ENCODE measurements around the gene MANSC4. TPM values are rescaled to one million over a fixed set of nuclear protein-coding genes. Genes with fewer than 3 reads are reported as not detected.

The MANSC4 gene
- total RNA-seq, 2 experiments from 2014 or later = not detected

DNA sequence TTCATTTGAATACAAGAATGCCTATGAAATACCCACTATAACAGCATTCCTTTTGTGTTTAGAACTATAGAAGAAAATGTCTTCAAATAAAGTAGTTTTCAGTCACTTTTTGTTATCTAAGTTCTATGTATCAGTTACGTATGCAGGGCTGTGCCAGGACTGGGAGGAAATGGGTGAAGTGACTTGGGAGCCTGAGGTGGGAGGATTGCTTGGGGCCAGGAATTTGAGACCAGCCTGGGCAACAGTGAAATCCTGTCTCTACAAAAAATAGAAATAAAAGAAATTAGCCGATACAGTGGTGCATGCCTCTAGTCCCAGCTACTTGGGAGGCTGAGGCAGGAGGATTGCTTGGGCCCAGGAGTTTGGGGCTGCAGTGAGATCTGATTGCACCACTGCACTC lies 22.9 kb upstream of the MANSC4 start:
- H3K4me1 Mint-ChIP-seq (ENCODE audit: low read depth) = peaks cover 63% of the 10 kb centered on the region
- peaks cover 12% of the 10 kb centered on the region for H3K36me3 Mint-ChIP-seq (ENCODE audit: low read depth)
- CTCF ChIA-PET = interaction anchor here (1.1 to 5.8 kb wide), 2 partner anchors 18 to 70 kb away, joined by 3 to 44 read pairs; no protein-coding TSS in a partner anchor
- no peaks in the 10 kb centered on the region for H3K9me3 Mint-ChIP-seq
- DNase-seq = no peak
- TF ChIP-seq, protein P1, sequence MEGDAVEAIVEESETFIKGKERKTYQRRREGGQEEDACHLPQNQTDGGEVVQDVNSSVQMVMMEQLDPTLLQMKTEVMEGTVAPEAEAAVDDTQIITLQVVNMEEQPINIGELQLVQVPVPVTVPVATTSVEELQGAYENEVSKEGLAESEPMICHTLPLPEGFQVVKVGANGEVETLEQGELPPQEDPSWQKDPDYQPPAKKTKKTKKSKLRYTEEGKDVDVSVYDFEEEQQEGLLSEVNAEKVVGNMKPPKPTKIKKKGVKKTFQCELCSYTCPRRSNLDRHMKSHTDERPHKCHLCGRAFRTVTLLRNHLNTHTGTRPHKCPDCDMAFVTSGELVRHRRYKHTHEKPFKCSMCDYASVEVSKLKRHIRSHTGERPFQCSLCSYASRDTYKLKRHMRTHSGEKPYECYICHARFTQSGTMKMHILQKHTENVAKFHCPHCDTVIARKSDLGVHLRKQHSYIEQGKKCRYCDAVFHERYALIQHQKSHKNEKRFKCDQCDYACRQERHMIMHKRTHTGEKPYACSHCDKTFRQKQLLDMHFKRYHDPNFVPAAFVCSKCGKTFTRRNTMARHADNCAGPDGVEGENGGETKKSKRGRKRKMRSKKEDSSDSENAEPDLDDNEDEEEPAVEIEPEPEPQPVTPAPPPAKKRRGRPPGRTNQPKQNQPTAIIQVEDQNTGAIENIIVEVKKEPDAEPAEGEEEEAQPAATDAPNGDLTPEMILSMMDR (IDR thresholded peaks at IDR 0.05) = no peak
- peaks cover 2% of the 10 kb centered on the region for H3K27me3 Mint-ChIP-seq
- POLR2A ChIA-PET = interaction anchor here (1.3 to 1.9 kb wide), 2 partner anchors 19 to 23 kb away, joined by 3 to 9 read pairs; partner anchors contain the start of genes KLHL42 and MANSC4
- H3K4me3 Mint-ChIP-seq = no peak overlapping the region
- peak overlapping the region; percentile 69 for H3K27ac Mint-ChIP-seq
- intact Hi-C loops (cut with micrococcal nuclease) = no loop called here
- ATAC-seq = no peak

DNA sequence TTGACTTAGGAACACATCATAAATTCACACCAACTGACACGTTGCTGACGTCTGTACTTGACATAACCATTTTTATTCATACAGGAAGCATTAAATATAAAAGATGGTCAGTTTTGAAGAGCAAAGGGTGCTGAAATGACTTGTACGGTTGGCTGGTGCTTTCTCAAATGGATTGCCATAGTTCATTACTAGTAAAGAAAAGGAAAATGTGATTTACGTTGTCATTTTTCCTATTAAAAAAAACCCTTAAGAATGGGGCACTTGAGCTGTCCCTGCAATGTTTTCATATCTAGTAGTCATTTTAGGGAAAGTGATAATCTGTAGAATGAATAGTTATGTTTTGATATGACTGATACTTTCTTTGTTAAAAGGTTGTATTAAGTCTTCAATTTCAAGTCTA lies 22.5 kb upstream of the MANSC4 start:
- CTCF ChIA-PET = interaction anchor here (1.1 to 5.8 kb wide), 2 partner anchors 19 to 70 kb away, joined by 3 to 44 read pairs; no protein-coding TSS in a partner anchor
- peak; percentile 54 for ATAC-seq

DNA sequence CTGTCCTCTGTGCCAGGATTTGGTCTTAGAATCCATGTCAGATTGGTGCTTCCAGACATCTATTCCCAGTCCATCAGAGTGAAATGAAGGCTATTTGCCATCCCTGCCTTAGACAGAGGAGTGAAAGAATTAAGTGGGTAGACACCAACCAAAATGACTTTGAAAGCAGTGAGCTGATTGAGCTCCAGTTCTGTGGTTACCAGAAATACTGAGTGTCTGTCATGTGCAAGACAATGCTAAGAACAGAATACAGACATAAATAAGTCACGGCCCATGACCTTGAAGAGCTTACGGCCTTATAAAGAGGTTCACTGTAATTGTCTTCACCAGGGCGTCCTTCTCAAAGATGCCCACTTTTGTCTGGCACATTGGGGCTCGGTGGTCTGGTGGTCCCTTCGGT lies 21.6 kb upstream of the MANSC4 start:
- Mint-ChIP-seq H3K27ac (peak overlapping the region; percentile 89), H3K36me3 (ENCODE audit: low read depth) (peaks cover 23% of the 10 kb centered on the region), H3K9me3 (no peaks in the 10 kb centered on the region), H3K4me3 (no peak overlapping the region), H3K27me3 (no peaks in the 10 kb centered on the region), H3K4me1 (ENCODE audit: low read depth) (peaks cover 52% of the 10 kb centered on the region)
- DNase-seq = no peak
- intact Hi-C loops (cut with micrococcal nuclease) = no loop called here
- peak; percentile 41 for ATAC-seq
- ChIA-PET CTCF (interaction anchor here (0.6 to 5.8 kb wide), 2 partner anchors 20 to 139 kb away, joined by 3 to 44 read pairs; no protein-coding TSS in a partner anchor), POLR2A (interaction anchor here (1.1 to 1.9 kb wide), 2 partner anchors 13 to 20 kb away, joined by 3 to 9 read pairs; no protein-coding TSS in a partner anchor)
- TF ChIP-seq, protein P1 (IDR thresholded peaks at IDR 0.05) = no peak

More for the DNA sequence above, 22.5 kb upstream of the MANSC4 start:
- Mint-ChIP-seq H3K9me3 (no peaks in the 10 kb centered on the region), H3K4me3 (no peak overlapping the region), H3K4me1 (ENCODE audit: low read depth) (peaks cover 59% of the 10 kb centered on the region), H3K27ac (peak overlapping the region; percentile 89), H3K36me3 (ENCODE audit: low read depth) (peaks cover 15% of the 10 kb centered on the region), H3K27me3 (no peaks in the 10 kb centered on the region)
- POLR2A ChIA-PET = interaction anchor here (1.3 to 1.9 kb wide), 2 partner anchors 19 to 22 kb away, joined by 3 to 9 read pairs; partner anchors contain the start of genes KLHL42 and MANSC4
- DNase-seq = peak; percentile 45
- TF ChIP-seq, protein P1 (IDR thresholded peaks at IDR 0.05) = no peak
- intact Hi-C loops (cut with micrococcal nuclease) = no loop called here

DNA sequence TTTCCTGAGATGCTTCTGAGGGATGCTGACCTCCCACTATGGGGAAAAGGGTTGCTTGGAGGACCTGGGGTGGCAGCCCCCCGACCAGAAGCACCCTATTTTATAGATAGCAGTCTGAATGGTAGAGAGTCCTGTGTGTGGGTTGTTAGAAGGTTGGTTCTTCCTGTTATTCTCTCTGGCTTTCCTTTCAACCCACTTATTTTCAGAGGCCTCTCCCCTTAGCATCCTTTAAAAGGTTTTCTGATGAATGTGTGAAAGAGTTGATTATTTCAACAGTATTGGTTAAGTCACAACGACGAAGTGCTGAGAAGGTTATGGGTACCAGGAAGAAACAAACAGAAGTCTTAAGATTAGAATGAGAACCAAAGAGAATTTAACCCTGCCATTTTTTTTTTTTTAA lies 20.8 kb upstream of the MANSC4 start:
- ChIA-PET CTCF (interaction anchor here (9.1 kb wide), 1 partner anchor 21 kb away, joined by 55 read pairs; no protein-coding TSS in a partner anchor), POLR2A (interaction anchor here (1.1 to 1.4 kb wide), 2 partner anchors 12 to 21 kb away, joined by 3 to 5 read pairs; no protein-coding TSS in a partner anchor)
- peak; percentile 46 for ATAC-seq
- TF ChIP-seq, protein P1 (IDR thresholded peaks at IDR 0.05) = no peak
- DNase-seq = no peak
- Mint-ChIP-seq H3K4me1 (ENCODE audit: low read depth) (peaks cover 51% of the 10 kb centered on the region), H3K27me3 (no peaks in the 10 kb centered on the region), H3K9me3 (no peaks in the 10 kb centered on the region), H3K27ac (peak overlapping the region; percentile 89), H3K36me3 (ENCODE audit: low read depth) (peaks cover 28% of the 10 kb centered on the region), H3K4me3 (no peak overlapping the region)
- intact Hi-C loops (cut with micrococcal nuclease) = no loop called here

DNA sequence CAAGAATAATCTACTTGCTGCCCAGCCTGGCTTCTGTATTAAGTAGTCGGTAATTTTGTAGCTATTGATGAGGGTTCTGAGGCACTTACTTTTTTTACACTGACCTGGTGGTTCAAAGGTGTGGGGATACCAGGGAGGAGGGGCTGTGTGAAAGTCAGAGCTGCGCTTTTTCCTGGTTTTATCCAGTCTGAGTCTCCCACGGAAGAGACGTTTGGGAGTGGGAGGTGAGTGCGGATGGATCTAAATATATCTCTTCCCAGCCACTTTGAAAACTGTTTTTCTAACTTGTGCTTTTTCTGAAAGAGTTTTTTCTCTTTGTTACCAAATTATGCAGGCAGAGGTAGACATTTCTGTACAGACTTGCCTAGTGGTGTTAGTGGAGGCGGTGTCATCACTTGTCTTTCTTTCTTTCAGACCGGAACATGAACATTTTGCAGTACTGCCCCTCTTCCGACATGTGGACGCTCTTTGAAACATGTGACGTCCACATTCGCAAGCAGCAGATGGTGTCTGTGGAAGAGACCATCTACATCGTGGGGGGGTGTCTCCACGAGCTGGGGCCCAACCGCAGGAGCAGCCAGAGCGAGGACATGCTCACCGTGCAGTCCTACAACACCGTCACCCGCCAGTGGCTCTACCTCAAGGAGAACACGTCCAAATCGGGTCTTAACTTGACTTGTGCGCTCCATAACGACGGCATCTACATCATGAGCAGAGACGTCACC lies 17.4 kb upstream of the MANSC4 start:
- Mint-ChIP-seq H3K4me3 (no peak overlapping the region), H3K27me3 (no peaks in the 10 kb centered on the region), H3K4me1 (ENCODE audit: low read depth) (peaks cover 46% of the 10 kb centered on the region), H3K36me3 (ENCODE audit: low read depth) (peaks cover 43% of the 10 kb centered on the region), H3K9me3 (no peaks in the 10 kb centered on the region), H3K27ac (no peak overlapping the region)
- TF ChIP-seq, protein P1 (IDR thresholded peaks at IDR 0.05) = no peak
- DNase-seq (no peak), ATAC-seq (no peak)
- POLR2A ChIA-PET = no interaction called here
- CTCF ChIA-PET = interaction anchor here (1.0 to 9.1 kb wide), 2 partner anchors 17 to 24 kb away, joined by 3 to 55 read pairs; partner anchors contain the start of genes KLHL42 and MANSC4
- intact Hi-C loops (cut with micrococcal nuclease) = no loop called here
